ENCODE data around the gene CEMIP2. TPM values are rescaled to one million over a fixed set of nuclear protein-coding genes. Genes with fewer than 3 reads are reported as not detected.

The CEMIP2 gene
- total RNA-seq, 1 experiment from 2014 or later: 40.5 TPM

- Mint-ChIP-seq H3K4me3 (no peak overlapping the region), H3K36me3 (peaks cover 40% of the 10 kb centered on the region), H3K4me1 (peaks cover 26% of the 10 kb centered on the region), H3K9me3 (no peaks in the 10 kb centered on the region), H3K27ac (no peak overlapping the region), H3K27me3 (ENCODE audit: low read depth) (no peaks in the 10 kb centered on the region)
- TF ChIP-seq JAZF1 (CRISPR knock-in tag; IDR thresholded peaks at IDR 0.05) (no peak), SP1 (CRISPR knock-in tag; conservative IDR thresholded peaks at IDR 0.05) (no peak), JUN (CRISPR knock-in tag; IDR thresholded peaks at IDR 0.05) (no peak), ZBTB21 (CRISPR knock-in tag; IDR thresholded peaks at IDR 0.05; ENCODE audit: borderline replicate concordance) (no peak), CREM (CRISPR knock-in tag; IDR thresholded peaks at IDR 0.05) (no peak), USF1 (CRISPR knock-in tag; IDR thresholded peaks at IDR 0.05) (no peak), PREB (CRISPR knock-in tag; IDR thresholded peaks at IDR 0.05; ENCODE audit: borderline replicate concordance) (no peak), FOXP4 (CRISPR knock-in tag; IDR thresholded peaks at IDR 0.05) (no peak), CTCF (IDR thresholded peaks at IDR 0.05) (no peak), ZNF121 (CRISPR knock-in tag; IDR thresholded peaks at IDR 0.05) (no peak), KAT7 (CRISPR knock-in tag; IDR thresholded peaks at IDR 0.05; ENCODE audit: borderline replicate concordance) (no peak), ARID4B (CRISPR knock-in tag; IDR thresholded peaks at IDR 0.05; ENCODE audit: borderline replicate concordance) (no peak), ZNF263 (CRISPR knock-in tag; IDR thresholded peaks at IDR 0.05; ENCODE audit: low read depth) (no peak), ZNF281 (CRISPR knock-in tag; IDR thresholded peaks at IDR 0.05) (no peak), SOX15 (CRISPR knock-in tag; IDR thresholded peaks at IDR 0.05) (no peak), GABPB1 (CRISPR knock-in tag; IDR thresholded peaks at IDR 0.05) (no peak), MYBL2 (CRISPR knock-in tag; IDR thresholded peaks at IDR 0.05) (no peak)
- DNase-seq (ENCODE audit: low spot score) (no peak), ATAC-seq (no peak)
- ChIA-PET CTCF (interaction anchor here (1.2 kb wide), 1 partner anchor 22 kb away, joined by 5 read pairs; no protein-coding TSS in a partner anchor), POLR2A (no interaction called here)
These were observed 82.3 kb downstream of the CEMIP2 start for GRCh38 chr9:71685988-71686387.
